ENCODE measurements around the gene CCNL1. TPM values are rescaled to one million over a fixed set of nuclear protein-coding genes. Genes with fewer than 3 reads are reported as not detected.
A peak's percentile ranks its signal among the peaks of the same experiment; 100 is the strongest.

CCNL1 gene
- total RNA-seq, 2 experiments from 2014 or later, result 206 to 214 TPM

DNA sequence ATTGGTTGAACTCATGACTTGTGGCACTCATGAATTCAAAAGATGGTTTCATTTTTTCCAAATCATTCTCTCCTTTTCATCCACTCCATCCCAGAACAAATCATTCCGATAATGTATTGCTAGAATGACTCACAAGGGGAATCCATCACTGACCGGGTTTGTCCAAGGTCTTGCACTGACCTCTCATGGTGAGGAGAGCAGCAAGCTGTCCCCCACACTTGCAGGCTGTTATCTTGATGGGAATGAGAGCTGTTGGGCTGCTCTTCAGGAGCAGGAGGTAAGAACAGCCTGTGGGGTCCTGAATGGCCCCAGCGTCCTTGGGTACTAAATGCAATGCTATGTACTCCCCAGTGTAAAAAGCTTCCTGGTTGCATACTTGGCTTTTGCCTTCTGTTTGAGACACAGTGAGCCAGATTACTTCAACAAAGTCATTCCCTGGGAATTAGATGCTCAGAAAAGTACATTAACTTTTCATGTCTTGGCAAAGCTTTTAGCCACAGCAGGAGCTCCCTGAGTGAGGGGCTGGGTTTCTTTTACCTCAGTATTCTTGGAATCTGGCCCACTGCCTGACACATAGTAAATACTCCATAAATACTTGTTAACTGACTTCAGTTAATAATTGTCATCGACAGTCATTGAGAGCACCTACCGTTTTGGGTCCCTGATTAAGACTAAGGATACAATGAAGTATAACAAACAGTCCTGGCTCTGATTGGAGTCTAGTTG lies 24.1 kb downstream of the CCNL1 start:
- CTCF ChIA-PET, result interaction anchor here (0.6 to 4.8 kb wide), 11 partner anchors 9 to 1125 kb away, joined by 3 to 31 read pairs (median 10); no protein-coding TSS in a partner anchor
- intact Hi-C loops (cut with micrococcal nuclease), result loop anchor here (5.0 to 10.0 kb wide), 2 partner anchors 161 to 1094 kb away; no protein-coding TSS in a partner anchor
- Mint-ChIP-seq H3K27ac (no peak overlapping the region), H3K27me3 (ENCODE audit: low read depth) (no peaks in the 10 kb centered on the region), H3K4me3 (no peak overlapping the region), H3K4me1 (ENCODE audit: low read depth) (peaks cover 21% of the 10 kb centered on the region), H3K36me3 (ENCODE audit: low read depth) (peaks cover 1% of the 10 kb centered on the region), H3K9me3 (no peaks in the 10 kb centered on the region)
- no peak for DNase-seq

DNA sequence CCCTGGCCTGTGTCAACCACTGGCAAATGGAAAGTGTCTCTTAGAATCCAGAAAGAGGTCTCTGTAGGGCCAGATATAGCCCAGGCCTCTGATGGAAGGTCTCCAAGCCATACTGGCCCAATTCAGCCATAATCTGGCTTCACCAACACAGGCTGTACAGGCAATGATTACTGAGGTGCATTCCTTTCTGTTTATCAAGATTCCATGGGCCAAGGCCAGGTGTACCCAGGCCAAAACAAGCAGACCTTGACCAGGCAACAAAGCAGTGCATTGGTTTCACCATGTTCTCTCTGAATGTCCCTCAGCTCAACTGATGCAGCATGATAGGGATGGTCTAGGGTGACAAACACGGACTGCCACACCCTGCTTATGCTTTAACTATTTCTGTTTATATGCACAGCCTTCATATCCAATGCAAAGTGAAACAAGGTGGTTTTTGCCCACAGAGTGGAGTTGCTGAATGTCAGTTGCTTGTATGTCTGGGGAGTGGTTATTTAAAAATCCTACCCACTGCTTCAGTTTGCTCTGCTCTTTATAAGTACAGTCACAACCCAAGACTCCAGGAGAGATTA lies 25.2 kb downstream of the CCNL1 start:
- DNase-seq, result no peak
- intact Hi-C loops (cut with micrococcal nuclease), result loop anchor here (5.0 to 10.0 kb wide), 2 partner anchors 160 to 1092 kb away; no protein-coding TSS in a partner anchor
- no peaks in the 10 kb centered on the region for H3K9me3 Mint-ChIP-seq
- CTCF ChIA-PET, result interaction anchor here (1.3 to 4.8 kb wide), 2 partner anchors 45 to 54 kb away, joined by 3 to 26 read pairs; no protein-coding TSS in a partner anchor
- H3K36me3 Mint-ChIP-seq (ENCODE audit: low read depth), result peaks cover 1% of the 10 kb centered on the region
- H3K27ac Mint-ChIP-seq, result no peak overlapping the region
- H3K4me3 Mint-ChIP-seq, result no peak overlapping the region
- H3K27me3 Mint-ChIP-seq (ENCODE audit: low read depth), result no peaks in the 10 kb centered on the region
- H3K4me1 Mint-ChIP-seq (ENCODE audit: low read depth), result peaks cover 30% of the 10 kb centered on the region

DNA sequence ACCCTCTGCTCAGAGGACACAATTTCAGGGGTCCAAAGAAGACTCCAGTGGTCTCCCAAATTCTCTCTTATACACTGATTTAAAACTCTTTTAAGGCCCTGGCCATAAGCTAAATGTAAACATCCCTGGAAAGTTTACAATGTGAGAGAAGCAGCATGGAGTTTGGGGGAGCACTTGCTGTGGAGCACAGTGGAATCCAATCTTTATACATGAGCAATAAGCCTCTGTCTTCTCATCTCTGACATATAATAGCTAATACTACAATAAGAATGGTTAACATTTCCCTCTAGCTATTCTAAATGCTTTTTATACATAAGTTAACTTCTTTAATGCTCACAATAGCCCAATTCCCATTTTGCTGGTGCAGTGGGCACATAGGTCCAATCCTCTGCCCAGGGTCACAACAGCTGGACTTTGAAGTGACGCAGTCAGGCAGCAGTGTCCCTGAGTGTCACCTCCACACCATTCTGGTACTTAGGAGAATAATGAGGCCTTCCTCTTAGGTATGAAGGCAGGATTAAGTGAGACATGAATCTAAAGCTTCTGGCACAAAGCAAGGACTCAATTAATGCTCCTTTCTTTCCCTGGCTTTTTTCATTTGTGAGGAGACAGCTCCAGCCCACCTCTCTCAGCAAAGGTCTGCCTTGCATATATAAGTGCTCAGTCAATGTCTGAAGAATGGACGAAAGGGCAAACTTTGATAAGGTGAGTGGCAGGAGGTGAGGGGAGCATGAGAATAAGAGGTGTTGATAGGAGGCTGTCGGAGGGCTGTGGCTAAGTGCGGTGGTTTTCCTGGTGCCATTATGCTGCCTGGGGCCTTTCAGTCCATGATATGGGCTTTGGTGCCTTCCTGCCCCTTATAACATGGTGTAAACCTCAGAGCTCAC lies 26.3 kb downstream of the CCNL1 start:
- H3K36me3 Mint-ChIP-seq (ENCODE audit: low read depth), result peaks cover 1% of the 10 kb centered on the region
- H3K4me3 Mint-ChIP-seq, result no peak overlapping the region
- DNase-seq, result no peak
- no peaks in the 10 kb centered on the region for H3K27me3 Mint-ChIP-seq (ENCODE audit: low read depth)
- peaks cover 40% of the 10 kb centered on the region for H3K4me1 Mint-ChIP-seq (ENCODE audit: low read depth)
- H3K9me3 Mint-ChIP-seq, result no peaks in the 10 kb centered on the region
- H3K27ac Mint-ChIP-seq, result no peak overlapping the region
- intact Hi-C loops (cut with micrococcal nuclease), result loop anchor here (10.0 kb wide), 1 partner anchor 159 kb away; no protein-coding TSS in a partner anchor
- CTCF ChIA-PET, result interaction anchor here (0.5 to 4.9 kb wide), 3 partner anchors 47 to 118 kb away, joined by 6 to 54 read pairs (median 11); no protein-coding TSS in a partner anchor

DNA sequence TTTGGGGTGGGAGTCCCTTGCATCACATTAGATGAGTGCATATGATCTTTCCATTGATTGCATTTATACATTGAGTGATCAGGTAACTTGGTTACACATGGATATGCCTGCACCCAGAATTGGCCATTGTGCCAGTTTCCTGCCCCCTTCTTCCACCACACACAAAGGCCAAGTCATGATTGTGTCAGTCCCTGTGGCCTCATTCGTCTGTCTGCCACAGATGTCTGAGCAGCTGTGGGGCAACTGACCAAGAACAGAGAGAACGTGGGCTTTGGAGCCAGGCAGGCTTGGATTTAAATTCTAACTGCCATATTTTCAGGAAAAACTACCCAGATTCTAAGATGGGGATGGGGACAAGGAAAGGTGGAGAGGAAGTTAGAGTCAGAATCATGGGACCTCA lies 27.0 kb downstream of the CCNL1 start:
- H3K27ac Mint-ChIP-seq, result no peak overlapping the region
- peaks cover 48% of the 10 kb centered on the region for H3K4me1 Mint-ChIP-seq (ENCODE audit: low read depth)
- intact Hi-C loops (cut with micrococcal nuclease), result loop anchor here (10.0 kb wide), 1 partner anchor 158 kb away; no protein-coding TSS in a partner anchor
- no peak overlapping the region for H3K4me3 Mint-ChIP-seq
- H3K36me3 Mint-ChIP-seq (ENCODE audit: low read depth), result no peaks in the 10 kb centered on the region
- no peak for DNase-seq
- no peaks in the 10 kb centered on the region for H3K27me3 Mint-ChIP-seq (ENCODE audit: low read depth)
- H3K9me3 Mint-ChIP-seq, result no peaks in the 10 kb centered on the region
- CTCF ChIA-PET, result interaction anchor here (1.9 to 4.9 kb wide), 3 partner anchors 40 to 51 kb away, joined by 11 to 54 read pairs (median 24); no protein-coding TSS in a partner anchor

DNA sequence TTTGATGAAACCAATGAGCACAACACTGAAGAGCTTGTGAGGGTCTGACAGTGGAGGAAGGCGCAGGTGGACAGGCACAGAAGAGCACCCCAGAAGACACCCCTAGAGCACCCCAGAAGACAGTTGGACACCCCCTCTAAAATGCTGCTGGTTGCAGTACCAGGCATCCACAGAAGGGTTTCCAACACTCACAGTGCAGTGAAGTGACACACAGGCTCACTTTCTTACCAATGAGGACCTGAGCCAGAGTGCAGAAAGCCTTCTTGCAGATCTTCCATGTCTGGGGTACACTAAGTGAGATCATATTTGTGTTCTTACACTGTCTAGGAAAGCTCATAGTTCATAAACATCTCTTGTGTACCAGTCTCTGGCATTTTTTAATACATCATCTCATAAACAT lies 27.6 kb downstream of the CCNL1 start:
- intact Hi-C loops (cut with micrococcal nuclease), result loop anchor here (10.0 kb wide), 1 partner anchor 158 kb away; no protein-coding TSS in a partner anchor
- H3K27ac Mint-ChIP-seq, result no peak overlapping the region
- H3K4me1 Mint-ChIP-seq (ENCODE audit: low read depth), result peaks cover 51% of the 10 kb centered on the region

DNA sequence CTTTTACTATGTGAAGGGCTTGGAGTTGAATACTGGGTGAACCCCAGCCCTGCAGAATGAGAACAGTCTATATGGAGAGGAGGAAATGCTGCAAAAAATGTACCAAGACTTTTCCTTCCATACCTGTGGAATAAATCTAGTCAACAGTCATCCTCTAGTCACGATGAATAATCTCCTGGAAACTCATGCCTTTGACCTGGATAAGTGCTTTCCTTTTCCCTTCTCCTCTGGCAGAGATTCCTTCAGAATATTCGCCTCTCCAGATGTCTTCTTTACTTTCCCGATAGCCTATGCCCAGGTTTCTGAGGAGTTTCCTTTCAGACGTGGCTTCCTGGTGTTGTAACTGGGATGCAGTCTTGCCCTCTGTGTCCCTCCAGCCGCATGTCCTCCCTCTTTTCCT lies 28.1 kb downstream of the CCNL1 start:
- no peaks in the 10 kb centered on the region for H3K27me3 Mint-ChIP-seq (ENCODE audit: low read depth)
- H3K9me3 Mint-ChIP-seq, result no peaks in the 10 kb centered on the region
- CTCF ChIA-PET, result interaction anchor here (0.9 to 4.9 kb wide), 7 partner anchors 16 to 575 kb away, joined by 3 to 54 read pairs (median 5); no protein-coding TSS in a partner anchor
- peaks cover 48% of the 10 kb centered on the region for H3K4me1 Mint-ChIP-seq (ENCODE audit: low read depth)
- no peaks in the 10 kb centered on the region for H3K36me3 Mint-ChIP-seq (ENCODE audit: low read depth)
- H3K4me3 Mint-ChIP-seq, result no peak overlapping the region
- peak overlapping the region; percentile 46 for H3K27ac Mint-ChIP-seq
- intact Hi-C loops (cut with micrococcal nuclease), result loop anchor here (10.0 kb wide), 1 partner anchor 157 kb away; no protein-coding TSS in a partner anchor
- DNase-seq, result no peak

More for the DNA sequence above, 27.6 kb downstream of the CCNL1 start:
- Mint-ChIP-seq H3K4me3 (no peak overlapping the region), H3K36me3 (ENCODE audit: low read depth) (no peaks in the 10 kb centered on the region), H3K9me3 (no peaks in the 10 kb centered on the region), H3K27me3 (ENCODE audit: low read depth) (no peaks in the 10 kb centered on the region)
- DNase-seq, result no peak
- CTCF ChIA-PET, result interaction anchor here (0.9 to 4.9 kb wide), 5 partner anchors 15 to 575 kb away, joined by 3 to 54 read pairs (median 11); no protein-coding TSS in a partner anchor

DNA sequence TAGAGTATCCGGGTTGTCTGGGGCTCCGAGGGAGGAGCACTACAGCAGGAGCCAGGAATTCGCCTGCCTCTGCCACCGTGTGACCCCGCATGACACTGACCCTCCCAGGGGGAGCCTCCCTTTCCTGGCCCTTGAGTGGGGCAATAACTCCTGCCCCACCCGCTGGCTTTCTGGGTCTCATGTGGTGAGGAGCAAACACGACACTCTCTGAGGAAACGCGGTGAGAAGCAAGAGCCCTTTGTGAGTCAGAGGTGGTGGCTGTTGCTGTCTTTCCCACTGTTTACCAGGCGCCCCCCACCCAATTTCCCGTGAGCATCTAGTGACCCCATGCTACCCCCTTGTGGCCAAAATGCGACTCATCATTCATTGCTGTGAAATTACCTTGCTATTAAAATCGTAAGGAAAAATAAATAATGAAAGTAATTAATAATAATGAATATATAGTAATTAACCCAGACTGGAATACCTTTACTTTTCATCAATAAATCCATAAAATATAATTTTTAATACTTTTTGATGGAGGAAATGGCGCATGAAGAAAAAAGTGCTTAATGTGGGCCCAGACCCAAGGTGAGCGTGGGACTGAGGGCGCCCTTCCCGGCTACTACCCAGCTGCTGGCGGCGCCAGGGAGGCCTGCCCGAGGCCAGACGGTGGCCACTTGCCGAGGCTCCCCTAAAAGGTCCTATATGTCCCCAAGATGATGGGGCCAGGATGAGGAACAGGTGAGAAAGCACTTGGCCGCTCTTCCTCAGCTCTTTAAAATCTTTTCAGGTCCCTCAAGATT lies 29.3 kb downstream of the CCNL1 start:
- CTCF ChIA-PET, result interaction anchor here (0.6 to 4.9 kb wide), 13 partner anchors 8 to 1546 kb away, joined by 3 to 54 read pairs (median 4); no protein-coding TSS in a partner anchor
- Mint-ChIP-seq H3K36me3 (ENCODE audit: low read depth) (no peaks in the 10 kb centered on the region), H3K27me3 (ENCODE audit: low read depth) (no peaks in the 10 kb centered on the region), H3K27ac (peak overlapping the region; percentile 98), H3K4me3 (peak overlapping the region; percentile 61), H3K4me1 (ENCODE audit: low read depth) (peaks cover 48% of the 10 kb centered on the region), H3K9me3 (no peaks in the 10 kb centered on the region)
- DNase-seq, result peak; percentile 85
- intact Hi-C loops (cut with micrococcal nuclease), result loop anchor here (1.0 to 10.0 kb wide), 2 partner anchors 156 to 302 kb away; no protein-coding TSS in a partner anchor

DNA sequence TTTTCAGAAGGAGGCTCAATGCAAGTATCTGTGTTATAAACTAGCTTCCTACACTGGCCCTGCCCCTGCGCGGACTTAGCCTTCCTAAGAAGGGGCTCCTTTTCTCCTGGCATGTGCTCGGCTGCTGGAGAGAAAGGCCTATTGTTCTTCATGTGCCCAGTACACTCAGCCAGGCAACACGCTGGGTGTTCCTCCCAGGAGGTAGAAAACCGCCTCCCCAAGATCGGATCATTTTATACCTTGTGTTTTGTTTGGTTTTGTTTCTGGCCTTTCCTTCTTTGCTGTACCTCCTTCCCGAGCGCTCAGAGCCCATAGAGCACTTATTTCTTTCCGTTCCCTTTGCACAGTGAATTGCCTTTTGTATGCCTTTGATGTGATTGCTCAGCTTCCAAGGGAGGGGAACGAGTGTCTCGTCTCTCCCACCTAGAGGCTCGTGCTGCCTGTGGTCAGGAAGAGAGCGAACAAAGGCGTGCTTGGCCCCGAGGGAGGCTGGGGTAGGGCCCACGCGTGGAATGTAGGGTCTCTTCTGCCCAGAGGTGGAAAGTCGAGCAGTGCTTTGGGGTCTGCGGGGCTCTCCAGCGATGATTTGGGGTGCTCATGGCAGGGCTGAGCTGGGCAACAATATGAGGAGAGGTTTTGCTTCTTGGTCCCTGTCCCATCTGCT lies 30.0 kb downstream of the CCNL1 start:
- CTCF ChIA-PET, result interaction anchor here (0.6 to 4.9 kb wide), 7 partner anchors 26 to 1547 kb away, joined by 3 to 54 read pairs (median 5); no protein-coding TSS in a partner anchor
- no peaks in the 10 kb centered on the region for H3K9me3 Mint-ChIP-seq
- H3K27me3 Mint-ChIP-seq (ENCODE audit: low read depth), result no peaks in the 10 kb centered on the region
- H3K36me3 Mint-ChIP-seq (ENCODE audit: low read depth), result no peaks in the 10 kb centered on the region
- DNase-seq, result peak; percentile 33
- intact Hi-C loops (cut with micrococcal nuclease), result loop anchor here (1.0 to 10.0 kb wide), 5 partner anchors 45 to 979 kb away; no protein-coding TSS in a partner anchor
- peak overlapping the region; percentile 61 for H3K4me3 Mint-ChIP-seq
- peak overlapping the region; percentile 98 for H3K27ac Mint-ChIP-seq
- H3K4me1 Mint-ChIP-seq (ENCODE audit: low read depth), result peaks cover 52% of the 10 kb centered on the region

DNA sequence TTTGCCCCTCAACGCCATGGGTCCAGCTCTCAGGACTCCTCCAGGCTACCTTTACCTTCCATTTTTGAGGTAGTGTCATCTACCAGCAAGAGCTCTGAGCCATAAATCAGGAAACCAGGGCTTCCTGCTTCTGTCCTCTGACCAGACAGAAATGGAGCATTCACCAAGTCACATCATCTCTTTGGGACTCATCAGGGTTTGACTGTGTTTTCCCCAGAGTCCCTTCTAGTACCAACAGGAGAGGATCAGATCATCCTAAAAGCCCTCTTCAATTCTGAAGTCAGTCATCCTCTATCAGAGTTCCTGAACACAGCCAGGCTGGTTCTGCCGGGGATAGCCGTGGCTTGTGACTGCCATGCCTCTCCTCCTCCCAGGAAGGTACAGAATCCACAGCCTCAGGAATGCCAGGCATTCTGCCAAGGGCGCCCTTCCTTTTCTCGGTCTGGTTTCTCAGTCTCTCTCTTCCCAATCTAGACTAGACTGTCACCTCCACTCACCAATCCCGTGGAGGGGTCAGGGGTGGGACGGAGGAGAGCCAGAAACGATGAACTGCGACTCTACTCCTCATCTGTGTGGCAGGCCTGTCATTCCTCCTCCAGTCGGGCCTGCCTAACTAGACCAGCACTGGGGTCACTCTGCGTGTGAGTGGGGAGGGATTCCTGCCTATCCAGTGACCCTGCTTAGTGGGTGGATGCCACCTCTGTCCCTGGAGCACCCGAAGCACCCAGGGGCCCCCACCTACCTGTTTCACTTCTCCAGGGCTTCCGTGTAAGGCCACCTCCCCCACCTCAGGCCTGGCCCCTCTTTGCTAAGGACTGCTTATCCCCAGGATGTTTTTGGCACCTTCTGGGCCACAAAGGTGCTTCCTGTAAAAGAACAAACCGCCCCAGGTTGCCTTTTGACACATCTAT lies 30.9 kb downstream of the CCNL1 start:
- no peaks in the 10 kb centered on the region for H3K9me3 Mint-ChIP-seq
- DNase-seq, result peak; percentile 77
- CTCF ChIA-PET, result interaction anchor here (0.6 to 4.9 kb wide), 10 partner anchors 8 to 1516 kb away, joined by 3 to 54 read pairs (median 7); partner anchors contain the start of gene GFM1
- H3K27me3 Mint-ChIP-seq (ENCODE audit: low read depth), result no peaks in the 10 kb centered on the region
- intact Hi-C loops (cut with micrococcal nuclease), result loop anchor here (1.0 to 5.0 kb wide), 11 partner anchors 10 to 978 kb away; partner anchors contain the start of genes CCNL1, SSR3 and TIPARP
- H3K27ac Mint-ChIP-seq, result peak overlapping the region; percentile 98
- H3K36me3 Mint-ChIP-seq (ENCODE audit: low read depth), result no peaks in the 10 kb centered on the region
- H3K4me3 Mint-ChIP-seq, result peak overlapping the region; percentile 61
- peaks cover 56% of the 10 kb centered on the region for H3K4me1 Mint-ChIP-seq (ENCODE audit: low read depth)
